Ishikawa (cell line): ENCODE results near the gene TTC31.
A peak's percentile ranks its signal among the peaks of the same experiment; 100 is the strongest.

Source experiments
- CEBPB ChIP-seq: IDR thresholded peaks from 2 replicates; pipeline ENCODE4 v1.6.1; 2012
- CREB1 ChIP-seq: IDR thresholded peaks from 2 replicates; pipeline ENCODE4 v1.6.1; 2012; ENCODE audit warnings: low read depth
- EGR1 ChIP-seq: IDR thresholded peaks from 2 replicates; pipeline ENCODE4 v1.6.1; 2012
- EP300 ChIP-seq: IDR thresholded peaks from 2 replicates; pipeline ENCODE4 v1.6.1; 2012; ENCODE audit warnings: borderline replicate concordance
- FOXM1 ChIP-seq: IDR thresholded peaks from 2 replicates; pipeline ENCODE4 v1.6.1; 2012; ENCODE audit warnings: low read depth, borderline replicate concordance
- NFIC ChIP-seq: IDR thresholded peaks from 2 replicates; pipeline ENCODE4 v1.6.1; 2012
- RAD21 ChIP-seq: IDR thresholded peaks from 2 replicates; pipeline ENCODE4 v1.6.1; 2012; ENCODE audit warnings: low read depth
- TAF1 ChIP-seq: IDR thresholded peaks from 2 replicates; pipeline ENCODE4 v1.6.1; 2012; ENCODE audit warnings: low read depth, mild to moderate bottlenecking
- TCF12 ChIP-seq: IDR thresholded peaks from 2 replicates; pipeline ENCODE4 v1.6.1; 2012; ENCODE audit warnings: low read depth
- TEAD4 ChIP-seq: IDR thresholded peaks from 2 replicates; pipeline ENCODE4 v1.6.1; 2012
- YY1 ChIP-seq: IDR thresholded peaks from 2 replicates; pipeline ENCODE4 v1.6.1; 2012; ENCODE audit warnings: low read depth
- ZBTB7A ChIP-seq: IDR thresholded peaks from 2 replicates; pipeline ENCODE4 v1.6.1; 2012; ENCODE audit warnings: low read depth
- TF ChIP-seq, protein P1 (sequence below): IDR thresholded peaks from 2 replicates; pipeline ENCODE4 v1.6.1; 2012; ENCODE audit warnings: low read depth, mild to moderate bottlenecking
- TF ChIP-seq, protein P2 (sequence below): IDR thresholded peaks from 2 replicates; pipeline ENCODE4 v1.6.1; 2012
- TF ChIP-seq, protein P3 (sequence below): IDR thresholded peaks from 2 replicates; pipeline ENCODE4 v1.6.1; 2012

The TTC31 gene

DNA sequence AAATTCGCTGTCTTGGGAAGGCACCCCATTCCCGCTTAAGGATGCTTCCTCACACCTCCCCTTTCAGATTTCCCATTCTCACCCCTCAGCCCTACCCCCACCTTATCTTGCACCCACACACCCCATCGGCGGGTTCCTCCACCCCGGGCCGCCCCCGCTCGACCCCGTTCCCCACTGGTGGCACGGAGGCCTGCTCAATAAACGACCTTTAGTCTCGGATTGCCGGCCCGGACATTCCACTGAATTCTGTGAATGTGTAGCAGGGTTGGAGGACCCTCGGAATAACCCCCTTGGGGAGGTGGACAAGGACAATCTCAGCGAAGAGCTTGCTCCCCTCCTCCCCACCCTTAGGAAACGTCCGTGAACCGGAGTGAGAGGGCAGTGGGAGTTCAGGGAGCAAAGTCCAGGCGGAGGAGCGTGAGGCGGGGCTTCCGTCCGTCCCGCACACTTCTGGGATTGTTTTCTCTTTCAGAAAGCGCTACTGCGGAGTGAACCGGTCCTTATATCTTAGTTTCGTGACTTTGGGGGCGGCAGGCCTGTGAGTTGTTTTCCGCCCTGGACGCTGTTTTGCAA lies 19.4 kb downstream of the TTC31 start:
- TF ChIP-seq ZBTB7A (no peak), TCF12 (no peak), CREB1 (no peak), EGR1 (no peak), FOXM1 (no peak), TEAD4 (no peak), RAD21 (no peak), YY1 (no peak), CEBPB (no peak), EP300 (no peak), TAF1 (no peak), NFIC (no peak)
- TF ChIP-seq, protein P1, sequence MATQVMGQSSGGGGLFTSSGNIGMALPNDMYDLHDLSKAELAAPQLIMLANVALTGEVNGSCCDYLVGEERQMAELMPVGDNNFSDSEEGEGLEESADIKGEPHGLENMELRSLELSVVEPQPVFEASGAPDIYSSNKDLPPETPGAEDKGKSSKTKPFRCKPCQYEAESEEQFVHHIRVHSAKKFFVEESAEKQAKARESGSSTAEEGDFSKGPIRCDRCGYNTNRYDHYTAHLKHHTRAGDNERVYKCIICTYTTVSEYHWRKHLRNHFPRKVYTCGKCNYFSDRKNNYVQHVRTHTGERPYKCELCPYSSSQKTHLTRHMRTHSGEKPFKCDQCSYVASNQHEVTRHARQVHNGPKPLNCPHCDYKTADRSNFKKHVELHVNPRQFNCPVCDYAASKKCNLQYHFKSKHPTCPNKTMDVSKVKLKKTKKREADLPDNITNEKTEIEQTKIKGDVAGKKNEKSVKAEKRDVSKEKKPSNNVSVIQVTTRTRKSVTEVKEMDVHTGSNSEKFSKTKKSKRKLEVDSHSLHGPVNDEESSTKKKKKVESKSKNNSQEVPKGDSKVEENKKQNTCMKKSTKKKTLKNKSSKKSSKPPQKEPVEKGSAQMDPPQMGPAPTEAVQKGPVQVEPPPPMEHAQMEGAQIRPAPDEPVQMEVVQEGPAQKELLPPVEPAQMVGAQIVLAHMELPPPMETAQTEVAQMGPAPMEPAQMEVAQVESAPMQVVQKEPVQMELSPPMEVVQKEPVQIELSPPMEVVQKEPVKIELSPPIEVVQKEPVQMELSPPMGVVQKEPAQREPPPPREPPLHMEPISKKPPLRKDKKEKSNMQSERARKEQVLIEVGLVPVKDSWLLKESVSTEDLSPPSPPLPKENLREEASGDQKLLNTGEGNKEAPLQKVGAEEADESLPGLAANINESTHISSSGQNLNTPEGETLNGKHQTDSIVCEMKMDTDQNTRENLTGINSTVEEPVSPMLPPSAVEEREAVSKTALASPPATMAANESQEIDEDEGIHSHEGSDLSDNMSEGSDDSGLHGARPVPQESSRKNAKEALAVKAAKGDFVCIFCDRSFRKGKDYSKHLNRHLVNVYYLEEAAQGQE = no peak
- TF ChIP-seq, protein P2, sequence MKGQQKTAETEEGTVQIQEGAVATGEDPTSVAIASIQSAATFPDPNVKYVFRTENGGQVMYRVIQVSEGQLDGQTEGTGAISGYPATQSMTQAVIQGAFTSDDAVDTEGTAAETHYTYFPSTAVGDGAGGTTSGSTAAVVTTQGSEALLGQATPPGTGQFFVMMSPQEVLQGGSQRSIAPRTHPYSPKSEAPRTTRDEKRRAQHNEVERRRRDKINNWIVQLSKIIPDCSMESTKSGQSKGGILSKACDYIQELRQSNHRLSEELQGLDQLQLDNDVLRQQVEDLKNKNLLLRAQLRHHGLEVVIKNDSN = no peak
- TF ChIP-seq, protein P3, sequence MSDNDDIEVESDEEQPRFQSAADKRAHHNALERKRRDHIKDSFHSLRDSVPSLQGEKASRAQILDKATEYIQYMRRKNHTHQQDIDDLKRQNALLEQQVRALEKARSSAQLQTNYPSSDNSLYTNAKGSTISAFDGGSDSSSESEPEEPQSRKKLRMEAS = no peak

DNA sequence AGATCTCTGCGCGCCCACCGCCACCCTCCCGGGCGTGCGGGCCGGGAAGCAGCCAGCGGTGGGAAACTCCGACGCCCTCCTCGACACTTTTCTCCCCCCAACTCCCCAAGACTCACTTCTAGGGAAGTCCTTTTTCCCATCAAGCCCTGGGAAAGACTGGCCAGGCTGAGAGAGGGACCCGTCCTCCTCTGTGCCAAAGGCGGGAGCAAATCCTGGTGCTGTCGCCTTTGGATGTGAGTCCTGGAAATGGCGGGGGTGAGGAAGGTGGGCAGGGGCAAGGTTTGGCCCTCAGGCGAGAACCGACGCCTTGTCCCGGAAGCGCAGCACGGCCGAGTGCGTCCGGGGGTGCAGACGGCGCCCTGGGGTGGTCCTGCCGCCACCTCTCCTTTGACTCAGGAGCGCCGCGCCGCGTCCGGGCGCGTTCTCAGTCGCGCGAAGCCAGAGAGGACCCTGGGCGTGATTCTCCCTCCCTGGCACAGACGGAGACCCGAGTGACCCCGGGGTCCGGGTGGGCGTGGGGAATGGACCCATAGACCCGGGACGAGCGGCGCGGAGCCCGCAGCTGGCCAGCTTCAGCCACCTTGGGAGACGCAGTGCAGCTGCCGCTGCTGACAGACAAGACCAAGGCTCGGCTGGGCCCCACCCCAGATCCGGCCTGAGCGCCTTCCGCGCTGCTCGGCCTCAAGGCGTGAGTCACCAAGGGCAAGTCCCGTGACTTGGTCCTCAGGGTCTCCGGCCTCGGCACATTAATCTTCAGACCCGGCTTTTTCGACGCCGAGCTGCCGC lies 20.0 kb downstream of the TTC31 start:
- TF ChIP-seq TAF1 (peak; percentile 58; the same call in 1 of the 2 replicates), TEAD4 (no peak), EP300 (peak; percentile 37; the same call in 1 of the 2 replicates), NFIC (peak; percentile 15; the same call in 1 of the 2 replicates), CREB1 (no peak), YY1 (no peak), EGR1 (peak; percentile 14; the same call in 1 of the 2 replicates), FOXM1 (no peak), TCF12 (peak; percentile 39; the same call in 1 of the 2 replicates), ZBTB7A (peak; percentile 96), RAD21 (peak; percentile 31; the same call in 1 of the 2 replicates)
- TF ChIP-seq, protein P2 = peak; percentile 65
- TF ChIP-seq, protein P1 = no peak
- TF ChIP-seq, protein P3 = peak; percentile 74

DNA sequence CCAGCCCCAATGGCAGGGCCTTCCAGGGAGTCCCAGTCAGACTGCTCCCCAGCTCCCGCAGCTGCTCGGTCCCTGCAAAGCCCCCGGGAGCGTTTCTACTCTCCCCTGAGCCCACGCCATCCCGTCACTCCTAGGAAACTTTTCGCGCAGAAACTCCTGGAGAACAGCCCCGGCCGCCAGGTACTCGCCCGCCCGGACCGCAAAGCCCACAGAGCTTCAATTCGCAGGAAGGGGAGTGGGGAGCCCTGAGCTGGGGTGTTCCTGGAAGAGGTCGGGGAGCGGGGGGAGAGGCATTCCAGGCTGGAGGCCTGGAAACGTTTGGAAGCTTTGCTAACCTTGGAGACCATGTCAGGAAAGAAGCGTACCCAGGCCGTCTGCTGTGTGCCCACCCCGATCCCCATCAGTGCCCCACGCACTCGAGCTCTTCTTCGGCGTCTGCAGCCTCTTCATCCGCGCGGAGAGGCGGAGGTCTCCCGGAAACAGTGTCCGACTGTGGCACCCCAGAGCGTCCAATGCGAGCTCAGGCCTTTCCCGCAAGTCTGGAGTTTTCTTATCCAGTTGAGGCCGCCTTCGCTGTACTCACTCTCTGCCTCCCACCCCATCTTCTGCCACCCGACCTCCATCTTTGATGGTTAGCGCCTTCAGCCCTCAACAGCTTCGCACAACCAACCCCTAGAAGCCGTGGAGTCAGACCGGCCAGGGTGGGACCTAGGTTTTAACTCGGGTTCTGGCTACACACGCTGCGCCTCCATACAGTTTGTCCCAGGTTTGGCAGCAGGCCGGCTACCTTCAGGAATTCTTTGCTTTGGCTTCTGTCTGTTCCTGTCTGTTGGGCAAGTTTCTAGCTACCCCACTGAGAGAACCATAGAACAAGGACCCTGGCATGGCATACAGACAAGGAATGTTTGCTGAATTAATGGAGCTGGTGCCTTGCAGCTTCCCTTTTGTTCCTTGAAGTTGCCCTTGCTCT lies 20.9 kb downstream of the TTC31 start:
- TF ChIP-seq YY1 = no peak
- TF ChIP-seq, protein P2 = no peak
- no peak for TF ChIP-seq FOXM1
- TF ChIP-seq, protein P3 = no peak
- no peak for TF ChIP-seq NFIC
- no peak for TF ChIP-seq TCF12
- no peak for TF ChIP-seq TEAD4
- TF ChIP-seq TAF1 = no peak
- no peak for TF ChIP-seq RAD21
- TF ChIP-seq, protein P1 = no peak
- TF ChIP-seq CREB1 = no peak
- no peak for TF ChIP-seq CEBPB
- no peak for TF ChIP-seq EP300
- TF ChIP-seq ZBTB7A = no peak
- TF ChIP-seq EGR1 = no peak
